GM19043 (cell line): Measurements from ENCODE around the gene BBLN.
"Not testable (repeated sequence)": the region's sequence is repeated elsewhere in the genome, so short reads cannot be mapped to it uniquely, and the experiment has no call there.

Experiments used
- ATAC-seq: cut with Tn5 transposase; IDR thresholded peaks from one replicate; pipeline ENCODE4 v1.9.1; 2021; ENCODE audit warnings: low read depth; ENCODE audit not compliant: unreplicated experiment

BBLN gene, protein sequence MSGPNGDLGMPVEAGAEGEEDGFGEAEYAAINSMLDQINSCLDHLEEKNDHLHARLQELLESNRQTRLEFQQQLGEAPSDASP

DNA sequence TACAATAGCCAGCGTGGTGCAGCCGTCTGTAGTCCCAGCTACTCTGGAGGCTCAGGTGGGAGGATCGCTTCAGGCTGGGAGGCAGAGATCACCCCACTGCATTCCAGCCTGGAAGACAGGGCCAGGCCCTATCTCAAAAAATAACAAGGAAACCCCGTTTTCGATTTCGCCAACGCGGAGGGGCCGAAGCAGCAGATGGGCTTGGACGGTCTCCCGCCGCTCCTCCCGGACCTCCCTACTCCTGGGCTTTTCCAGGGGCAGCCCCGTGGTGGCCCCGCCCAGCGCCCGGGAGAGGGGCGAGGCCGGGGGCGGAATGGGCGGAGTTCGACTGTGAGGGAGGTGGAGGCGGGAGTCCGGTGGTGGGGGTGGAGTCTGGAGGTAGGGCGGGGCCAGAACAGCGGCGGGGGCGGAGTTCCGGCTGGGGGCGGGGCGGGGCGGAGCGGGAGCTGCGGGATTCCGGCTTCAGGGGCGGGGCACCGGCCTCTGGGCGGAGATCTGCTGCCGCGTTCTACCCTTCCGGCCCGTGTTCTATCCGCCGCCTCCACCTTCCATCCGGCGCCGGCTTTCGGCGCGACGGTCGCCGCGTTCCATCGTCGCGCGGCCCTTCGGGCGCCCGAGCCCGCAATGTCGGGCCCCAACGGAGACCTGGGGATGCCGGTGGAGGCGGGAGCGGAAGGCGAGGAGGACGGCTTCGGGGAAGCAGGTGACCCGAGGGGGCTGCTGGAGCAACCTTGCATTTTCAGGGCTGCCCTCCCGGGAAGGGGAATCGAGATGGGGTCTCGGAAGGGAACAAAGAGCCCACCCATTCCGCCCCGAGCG lies at the start of gene BBLN:
Gene BBLN (plus strand): TSS at position 482 of the 819 bp plus-strand sequence. CDS start 143 bp downstream, at position 625.
- peak; percentile 82 for ATAC-seq

DNA sequence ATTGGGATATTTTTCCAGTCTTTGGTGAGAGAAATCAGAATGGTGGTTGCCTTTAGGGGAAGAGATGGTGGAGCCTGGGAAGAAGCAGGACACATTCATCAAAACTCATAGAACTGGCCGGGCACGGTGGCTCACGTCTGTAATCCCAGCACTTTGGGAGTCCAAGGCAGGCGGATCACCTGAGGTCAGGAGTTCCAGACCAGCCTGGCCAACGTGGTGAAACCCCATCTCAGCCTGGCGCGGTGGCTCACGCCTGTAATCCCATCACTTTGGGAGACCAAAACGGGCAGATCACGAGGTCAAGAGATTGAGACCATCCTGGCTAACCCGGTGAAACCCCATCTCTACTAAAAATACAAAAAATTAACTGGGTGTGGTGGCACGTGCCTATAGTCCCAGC lies 48.3 kb upstream of the BBLN start:
- not testable (repeated sequence) for ATAC-seq

DNA sequence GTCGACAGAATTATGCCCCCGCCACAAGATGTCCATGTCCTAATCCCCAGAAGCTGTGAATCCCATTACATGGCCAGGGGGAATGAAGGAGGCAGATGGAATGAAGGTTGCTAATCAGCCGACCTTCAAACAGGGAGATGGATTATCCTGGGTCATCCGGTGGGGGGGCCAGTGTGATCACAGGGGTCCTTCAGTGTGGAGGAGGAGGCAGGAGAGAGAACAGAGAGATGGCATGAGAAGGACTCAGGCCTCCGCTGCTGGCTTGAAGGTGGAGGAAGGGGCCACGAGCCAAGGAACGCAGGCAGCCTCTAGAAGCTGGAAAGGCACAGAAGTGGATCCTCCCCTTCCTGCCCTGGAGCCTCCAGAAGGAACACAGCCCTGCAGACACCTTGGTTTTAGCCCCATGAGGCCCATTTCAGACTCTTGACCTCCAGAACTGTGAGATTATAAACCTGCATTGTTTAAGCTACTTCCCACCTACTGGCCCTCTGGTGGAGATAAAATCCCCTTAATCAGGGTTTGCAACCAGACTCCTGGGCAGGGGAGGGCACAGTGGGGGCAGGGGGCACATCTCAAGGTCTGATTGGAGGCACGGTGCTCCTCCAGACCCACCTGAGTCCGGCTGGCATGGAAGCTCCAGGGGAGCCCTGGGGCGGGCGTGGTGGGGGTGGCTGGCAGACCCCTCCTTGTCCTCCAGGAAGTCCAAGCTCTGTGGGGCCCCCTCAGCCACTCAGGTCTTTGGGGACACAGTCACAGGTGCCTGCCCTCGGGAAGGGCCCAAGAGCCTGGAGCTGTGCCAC lies 46.3 kb upstream of the BBLN start:
- no peak for ATAC-seq

DNA sequence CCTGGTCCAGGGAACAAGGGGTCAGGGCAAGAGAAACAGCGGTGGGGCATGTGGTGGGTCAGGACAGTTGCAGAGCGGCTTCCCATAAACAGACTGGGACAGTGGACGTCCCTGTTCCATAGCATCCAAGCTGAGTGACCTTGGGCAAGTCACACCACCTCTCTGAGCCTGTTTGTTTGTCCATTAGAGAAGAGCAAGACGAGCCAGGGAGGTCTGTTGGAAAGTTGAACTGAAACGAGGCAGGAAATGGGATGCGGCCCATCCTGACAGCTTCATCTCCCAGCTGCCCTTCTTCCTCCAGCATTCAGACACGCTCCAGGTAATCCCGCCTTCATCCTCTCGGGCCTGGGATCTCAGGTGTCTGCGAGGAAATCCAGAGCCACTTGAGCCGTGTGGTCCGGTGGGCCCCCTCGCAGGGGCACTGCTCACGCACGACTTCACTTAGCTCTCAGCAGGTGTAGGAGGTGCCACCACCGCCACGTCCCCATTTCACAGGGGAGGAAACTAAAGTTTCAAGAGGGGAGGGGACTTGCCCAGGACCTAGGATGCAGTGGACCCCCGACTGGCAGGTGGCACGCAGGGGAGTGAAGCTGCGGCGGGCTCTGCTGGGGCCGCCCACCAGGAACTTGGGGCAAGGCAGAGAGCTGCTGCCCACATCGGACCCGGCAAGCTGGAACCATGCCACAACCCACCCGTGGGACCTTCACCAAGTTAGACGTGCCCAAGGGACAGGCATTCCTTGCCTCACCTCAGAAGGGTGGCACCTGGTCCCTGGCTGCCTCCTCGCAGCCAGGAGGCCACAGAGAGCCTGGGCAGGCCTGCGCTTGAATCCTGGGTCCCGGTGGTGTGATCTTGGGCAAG lies 45.5 kb upstream of the BBLN start:
- no peak for ATAC-seq

DNA sequence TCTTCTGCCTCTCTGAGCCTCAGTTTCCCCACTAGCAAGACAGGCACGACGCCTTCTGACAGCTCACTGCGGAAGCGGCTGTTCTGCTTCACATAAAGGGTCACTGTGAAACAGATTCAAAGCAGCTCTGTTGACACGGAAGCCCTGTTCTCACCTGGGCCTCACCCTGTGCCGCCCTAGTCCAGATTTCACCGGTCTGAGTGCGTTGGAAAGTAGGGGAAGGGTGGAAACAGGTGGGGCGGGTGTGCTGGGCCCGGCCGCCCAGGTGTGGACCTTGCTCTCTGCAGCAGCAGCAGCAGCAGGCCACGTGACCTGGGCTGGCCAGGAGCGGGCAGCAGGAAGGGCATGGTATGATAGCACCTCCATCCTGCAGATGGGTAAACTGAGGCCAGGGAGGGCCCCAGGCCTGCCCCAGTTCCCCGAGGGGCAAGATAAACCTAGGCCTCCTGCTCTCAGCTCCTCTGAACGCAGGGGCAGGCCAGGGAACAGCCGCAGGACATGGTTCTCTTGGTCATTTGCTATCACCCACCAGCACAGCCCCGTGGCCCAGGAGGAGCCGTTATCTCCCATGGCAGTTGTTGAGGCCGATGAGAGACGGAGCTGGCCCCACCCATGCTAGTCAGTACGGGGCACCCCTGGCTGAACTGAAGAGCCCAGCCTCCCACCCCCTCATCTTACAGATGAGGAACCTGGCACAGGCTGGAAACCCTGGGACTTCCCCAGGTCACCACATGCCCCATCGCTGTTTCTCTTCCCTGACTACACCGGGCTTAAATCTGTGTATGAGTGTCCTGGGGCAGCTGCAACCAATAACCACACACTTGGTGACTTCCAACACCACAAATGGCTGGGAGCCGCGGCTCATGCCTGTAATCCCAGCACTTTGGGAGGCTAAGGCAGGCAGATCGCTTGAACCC lies 44.6 kb upstream of the BBLN start:
- no peak for ATAC-seq

DNA sequence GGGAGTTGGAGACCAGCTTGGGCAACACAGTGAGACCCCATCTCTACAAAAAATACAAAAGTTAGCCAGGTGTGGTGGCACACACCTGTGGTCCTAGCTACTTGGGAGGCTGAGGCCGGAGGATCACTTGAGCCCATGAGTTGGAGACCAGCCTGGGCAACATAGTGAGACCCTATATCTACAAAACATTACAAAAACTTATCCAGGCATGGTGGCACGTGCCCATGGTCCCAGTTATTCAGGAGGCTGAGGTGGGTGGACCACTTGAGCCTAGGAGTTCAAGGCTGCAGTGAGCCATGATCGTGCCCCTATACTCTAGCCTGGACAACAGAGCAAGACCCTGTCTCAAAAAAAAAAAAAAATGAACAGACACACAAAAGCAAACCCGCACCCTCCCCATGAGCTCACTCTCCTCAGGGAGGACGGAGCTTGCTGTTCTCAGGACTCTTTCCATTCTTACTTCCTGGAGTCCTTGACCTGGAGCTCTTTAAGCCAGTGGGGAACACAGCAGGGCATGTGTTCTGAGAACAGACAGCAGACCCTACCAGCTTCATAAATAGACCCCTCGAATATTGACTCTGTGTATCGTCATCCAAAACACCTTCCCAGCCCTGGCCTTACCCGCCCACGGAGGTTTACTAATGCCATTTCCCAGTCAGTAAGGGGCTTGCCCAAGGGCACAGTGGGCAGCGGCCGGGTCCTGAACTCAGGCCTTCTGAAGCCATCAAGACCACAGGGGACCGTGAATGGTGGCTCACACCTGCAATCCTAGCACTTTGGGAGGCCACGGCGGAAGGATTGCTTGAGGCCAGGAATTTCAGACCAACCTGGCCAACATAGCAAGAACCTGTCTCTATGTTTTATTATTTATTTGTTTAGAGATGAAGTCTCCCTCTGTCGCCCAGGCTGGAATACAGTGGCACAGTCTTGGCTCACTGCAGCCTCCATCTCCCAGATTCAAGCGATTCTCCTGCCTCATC lies 43.7 kb upstream of the BBLN start:
- no peak for ATAC-seq

DNA sequence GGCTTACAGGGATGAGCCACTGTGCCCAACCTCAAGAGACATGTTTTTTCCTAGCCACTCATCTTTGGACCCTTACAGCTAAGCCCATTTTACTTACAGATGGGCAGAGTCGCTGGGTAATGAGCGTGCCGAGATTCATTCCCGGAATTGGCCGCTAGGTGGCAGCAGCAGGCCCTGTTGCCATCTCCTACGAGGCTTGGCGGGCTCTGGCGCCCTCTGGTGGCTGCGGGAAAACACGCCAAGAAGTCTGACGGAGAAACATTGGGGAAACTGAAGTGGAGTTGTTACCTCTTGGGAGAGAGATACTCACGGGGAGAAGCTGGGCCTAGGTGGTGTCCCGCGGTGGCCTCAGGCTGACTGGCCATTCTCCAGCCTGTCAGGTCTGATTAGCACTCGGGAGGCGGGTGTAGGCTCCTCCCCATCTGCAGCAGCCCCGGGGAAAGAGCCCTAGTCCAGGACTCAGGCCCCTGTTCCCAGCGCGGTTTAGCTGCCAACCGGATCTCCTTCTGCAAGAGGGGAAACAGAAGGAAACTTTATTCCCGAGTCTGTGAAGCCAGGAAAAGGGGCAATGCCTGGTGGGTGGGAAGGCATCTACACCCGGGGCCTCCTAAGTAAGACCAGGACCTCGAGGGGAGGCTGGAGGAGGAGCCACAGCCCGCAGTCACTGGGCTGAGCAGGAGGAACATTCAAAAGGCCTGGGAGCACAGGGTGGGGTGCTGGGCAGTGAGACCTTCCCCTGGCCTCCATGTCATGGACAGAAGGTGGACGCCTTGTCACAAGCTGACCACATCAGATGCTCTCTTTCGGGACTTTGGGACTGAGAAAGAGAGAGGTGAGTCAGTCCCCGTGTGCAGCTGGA lies 42.2 kb upstream of the BBLN start:
- no peak for ATAC-seq

DNA sequence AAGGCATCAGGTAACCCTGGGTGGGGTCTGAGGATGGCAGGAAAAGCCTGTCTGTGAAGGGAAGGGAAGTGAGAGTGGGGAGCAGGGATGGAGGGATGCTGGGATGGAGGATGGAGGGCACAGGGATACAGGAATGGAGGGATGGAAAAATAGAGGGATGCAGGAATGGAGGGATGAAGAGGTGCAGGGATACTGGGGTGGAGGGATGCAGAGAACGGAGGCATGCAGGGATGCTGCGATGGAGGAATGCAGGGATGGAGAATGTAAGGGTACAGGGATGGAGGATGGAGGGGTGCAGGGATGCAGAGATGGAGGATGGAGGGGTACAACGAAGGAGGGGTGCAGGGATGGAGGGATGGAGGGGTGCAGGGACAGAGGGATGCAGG lies 41.6 kb upstream of the BBLN start:
- no peak for ATAC-seq

DNA sequence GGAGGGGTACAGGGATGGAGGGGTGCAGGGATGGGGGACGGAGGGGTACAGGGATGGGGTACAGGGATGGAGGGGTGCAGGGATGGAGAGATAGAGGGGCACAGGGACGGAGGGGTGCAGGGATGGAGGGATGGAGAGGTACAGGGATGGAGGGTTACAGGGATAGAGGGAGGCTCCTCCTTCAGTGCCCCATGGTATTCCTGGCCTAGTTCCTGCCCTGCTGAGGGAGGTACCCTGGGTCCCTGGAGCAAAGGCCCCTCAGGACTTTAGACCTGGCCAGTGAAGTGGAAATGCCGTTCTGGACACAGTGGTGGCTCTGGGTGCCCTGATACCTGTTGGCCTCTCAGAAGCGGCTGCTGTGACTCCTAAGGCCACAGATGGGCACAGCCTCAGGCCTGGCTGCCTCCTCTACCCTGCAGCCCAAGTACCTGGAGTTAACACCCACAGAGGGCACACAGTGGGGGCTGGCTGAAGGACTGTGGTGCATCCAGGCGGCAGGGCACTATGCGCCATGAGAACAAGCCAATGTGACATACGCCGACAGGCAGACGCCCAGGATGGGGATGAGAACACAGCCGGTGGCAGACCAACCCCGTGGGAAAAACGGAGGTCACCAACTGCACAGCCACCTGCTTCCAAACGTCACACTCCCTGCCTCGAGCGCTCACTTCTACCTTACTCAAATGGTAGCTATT lies 40.9 kb upstream of the BBLN start:
- no peak for ATAC-seq

DNA sequence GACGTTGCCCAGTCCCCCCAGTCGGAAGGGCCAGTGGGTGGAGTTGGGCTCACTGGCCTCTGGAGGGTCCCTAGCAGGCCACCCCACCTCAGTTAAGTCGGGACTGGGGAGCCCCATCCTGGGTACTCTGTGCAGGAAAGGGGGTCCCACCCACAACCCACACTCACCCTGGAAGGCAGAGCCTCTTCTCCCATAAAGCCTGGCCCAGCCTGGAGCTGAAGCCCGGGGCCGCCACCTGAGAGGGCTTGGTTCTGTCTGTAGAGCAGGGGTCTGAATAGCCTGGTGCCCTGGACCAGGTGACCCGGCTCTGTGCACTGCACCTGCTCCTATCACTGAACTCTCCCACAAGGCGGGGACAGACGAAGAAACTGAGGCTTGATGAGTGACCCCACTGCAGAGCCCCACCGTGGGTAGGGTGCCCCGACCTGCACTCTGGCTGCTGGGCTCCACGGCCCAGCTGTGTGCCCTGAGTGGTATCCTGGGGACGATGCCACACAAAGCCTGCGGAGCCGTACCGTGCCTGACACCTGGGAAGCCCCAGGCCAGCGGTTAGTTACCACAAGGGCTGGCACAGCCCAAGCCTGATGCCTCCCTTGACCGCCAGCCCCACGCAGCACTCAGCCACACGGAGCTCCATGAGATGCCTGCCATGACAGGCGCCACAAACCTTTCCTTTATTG lies 39.9 kb upstream of the BBLN start:
- ATAC-seq = no peak

DNA sequence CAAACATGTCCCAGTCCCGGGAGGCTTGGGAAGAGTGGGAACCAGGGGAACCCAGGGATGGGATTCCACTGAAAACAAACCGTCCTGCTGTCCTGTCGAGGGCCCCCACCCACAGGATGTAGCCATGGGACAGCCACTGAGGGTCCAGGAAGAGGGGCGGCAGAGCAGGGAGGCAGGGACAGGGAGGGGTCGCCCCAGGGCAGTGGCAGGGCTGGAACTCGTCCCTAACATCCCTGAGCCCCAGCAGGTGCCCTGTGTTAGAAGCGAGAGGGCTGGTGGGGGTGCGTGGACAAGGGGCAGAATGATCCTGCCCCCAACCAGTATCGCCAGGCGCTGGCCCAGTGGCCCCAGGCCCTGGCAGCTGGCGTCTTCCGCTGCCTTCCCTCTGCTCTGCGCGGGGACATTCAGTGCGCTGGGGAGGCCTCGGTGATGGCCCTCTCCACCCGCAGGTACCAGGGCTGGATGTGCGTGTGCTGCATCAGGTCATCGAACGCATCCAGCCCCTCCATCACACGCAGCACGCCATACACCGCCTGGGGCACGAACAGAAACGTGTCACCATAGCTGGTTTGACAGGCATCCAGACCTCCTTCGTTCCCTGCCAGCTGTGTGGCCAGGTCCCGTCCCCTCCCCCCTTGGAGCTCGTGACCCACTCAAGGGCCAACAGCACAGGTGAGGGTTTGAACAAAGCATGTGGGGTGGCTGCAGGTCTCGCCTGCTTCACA lies 39.2 kb upstream of the BBLN start:
- ATAC-seq = no peak

DNA sequence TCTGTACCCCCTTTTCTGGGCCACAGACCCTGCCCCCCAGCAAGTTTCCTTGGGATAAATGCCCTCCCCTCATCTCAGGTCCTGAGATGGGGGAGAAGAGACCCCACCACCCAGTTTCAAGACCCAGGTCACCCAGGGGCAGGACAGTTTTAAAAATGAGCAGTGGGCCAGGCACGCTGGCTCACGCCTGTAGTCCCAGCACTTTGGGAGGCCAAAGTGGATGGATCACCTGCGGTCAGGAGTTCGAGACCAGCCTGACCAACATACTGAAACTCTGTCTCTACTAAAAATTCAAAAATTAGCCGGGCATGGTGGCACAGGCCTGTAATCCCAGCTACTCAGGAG lies 38.6 kb upstream of the BBLN start:
- ATAC-seq = no peak

DNA sequence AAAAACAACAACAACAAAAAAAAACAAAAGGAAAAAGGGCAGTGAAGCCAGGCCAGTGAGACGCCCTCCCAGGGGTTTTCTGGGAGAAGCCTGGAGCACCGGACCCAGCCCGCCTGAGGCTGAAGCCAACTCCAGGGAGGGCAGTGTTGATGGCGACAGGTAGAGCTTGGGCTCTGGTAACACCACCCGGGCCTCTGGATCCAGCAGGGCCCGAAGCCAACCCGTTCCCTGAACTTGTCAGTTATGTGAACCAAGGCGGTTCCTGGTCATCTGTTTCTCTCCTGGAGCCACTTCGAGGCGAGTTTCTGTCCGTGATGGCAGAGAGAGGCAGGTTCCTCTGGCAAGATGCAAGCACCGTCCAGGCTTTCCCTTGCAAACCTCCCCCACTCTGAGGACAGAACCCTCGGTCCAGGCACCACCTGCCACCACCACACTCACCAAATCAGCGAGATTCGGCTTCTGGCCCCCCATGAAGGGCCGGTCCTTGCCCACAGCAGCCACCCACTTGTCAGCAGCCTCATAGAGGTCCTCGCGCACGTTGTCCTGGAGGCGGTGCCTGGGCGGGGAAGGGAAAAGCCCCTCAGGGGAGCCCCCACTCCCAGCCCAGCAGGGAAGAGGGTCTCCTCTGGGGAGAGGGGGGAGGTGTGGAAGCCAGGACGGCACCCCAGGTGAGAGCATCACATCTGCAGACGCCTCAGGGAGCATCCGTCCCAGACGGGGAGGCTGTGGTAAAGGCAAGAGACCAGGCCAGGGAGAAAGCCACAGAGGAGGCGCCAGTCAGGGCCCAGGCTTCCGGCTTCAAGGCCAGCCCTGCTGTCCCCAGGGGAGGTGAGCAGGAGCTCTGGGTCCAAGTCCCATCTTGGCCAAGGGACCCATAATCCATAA lies 37.9 kb upstream of the BBLN start:
- no peak for ATAC-seq

DNA sequence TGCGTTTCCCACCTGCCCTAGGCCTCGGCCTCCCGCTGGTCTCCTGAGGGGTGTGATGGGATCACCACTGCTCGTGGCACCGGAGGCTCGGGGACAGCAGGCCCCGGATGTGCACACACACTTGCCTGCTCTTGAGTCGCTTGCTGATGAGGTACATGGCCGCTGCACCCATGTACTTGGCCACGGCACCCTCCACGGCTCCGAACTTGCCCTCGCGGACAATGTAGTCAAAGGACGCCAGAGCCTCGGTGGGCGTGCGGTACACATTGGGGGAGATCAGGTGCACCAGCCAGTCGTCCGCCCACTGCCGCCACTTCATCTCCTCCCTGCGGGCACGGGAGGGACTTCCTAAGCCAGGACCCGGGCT lies 37.3 kb upstream of the BBLN start:
- no peak for ATAC-seq

DNA sequence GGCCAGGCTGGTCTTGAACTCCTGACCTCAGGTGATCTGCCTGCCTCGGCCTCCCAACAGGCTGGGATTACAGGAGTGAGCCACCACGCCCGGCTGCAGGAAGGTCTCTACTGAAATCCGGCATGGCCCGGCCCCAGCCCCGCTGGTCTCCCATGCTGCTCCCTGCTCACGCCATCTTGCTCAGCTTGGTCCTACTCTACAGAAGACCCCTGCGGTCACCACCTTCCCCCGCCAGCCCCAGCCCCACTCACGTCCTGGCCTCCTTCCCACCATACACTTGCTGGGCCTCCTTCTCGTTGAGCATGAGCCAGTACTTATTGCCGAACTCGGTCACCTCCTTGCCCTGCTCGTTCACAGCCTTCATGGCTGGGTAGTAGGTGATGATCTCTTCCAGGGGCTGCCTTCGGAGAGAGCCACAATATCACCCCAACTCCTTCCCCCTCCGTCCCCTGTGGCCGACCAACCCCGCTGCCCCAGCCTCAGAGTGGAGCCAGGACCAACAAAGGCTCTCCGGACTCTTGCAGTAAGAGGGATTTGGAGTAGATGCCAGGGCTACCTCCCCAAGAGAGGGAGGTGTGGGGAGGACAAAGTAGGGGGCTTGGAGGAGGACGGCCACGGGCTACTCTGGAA lies 36.5 kb upstream of the BBLN start:
- no peak for ATAC-seq
